ENCODE results near the gene MRPS11. TPM values are rescaled to one million over a fixed set of nuclear protein-coding genes. Genes with fewer than 3 reads are reported as not detected.

The MRPS11 gene
- 75.6 TPM for total RNA-seq
- long read RNA-seq, transcript MRPS11-201 (6 exons, 3,644 nt) = major isoform, 20 of 30 reads
- long read RNA-seq, partial matches to known transcripts = 1 of 30 reads
- long read RNA-seq, other reads (novel, unspliced or antisense) = 9 of 30 reads

GRCh38 chr15:88467073-88467934, at the start of gene MRPS11, which contains the start of gene MRPL46:
TSS of gene MRPS11 (plus strand) at chr15:88467708. CDS start at chr15:88467718, 10 bp downstream.
TSS of gene MRPL46 (minus strand) at chr15:88467388. CDS start at chr15:88467377, 11 bp downstream.
- peaks cover 72% of the 10 kb centered on the region for H3K4me1 ChIP-seq
- H3K9me3 ChIP-seq (replicated peaks) = no peaks in the 10 kb centered on the region
- intact Hi-C loops (cut with micrococcal nuclease) = no loop called here
- H3K27ac ChIP-seq (replicated peaks) = peak within 1 kb of the TSS; percentile 97
- TF ChIP-seq, protein P1, sequence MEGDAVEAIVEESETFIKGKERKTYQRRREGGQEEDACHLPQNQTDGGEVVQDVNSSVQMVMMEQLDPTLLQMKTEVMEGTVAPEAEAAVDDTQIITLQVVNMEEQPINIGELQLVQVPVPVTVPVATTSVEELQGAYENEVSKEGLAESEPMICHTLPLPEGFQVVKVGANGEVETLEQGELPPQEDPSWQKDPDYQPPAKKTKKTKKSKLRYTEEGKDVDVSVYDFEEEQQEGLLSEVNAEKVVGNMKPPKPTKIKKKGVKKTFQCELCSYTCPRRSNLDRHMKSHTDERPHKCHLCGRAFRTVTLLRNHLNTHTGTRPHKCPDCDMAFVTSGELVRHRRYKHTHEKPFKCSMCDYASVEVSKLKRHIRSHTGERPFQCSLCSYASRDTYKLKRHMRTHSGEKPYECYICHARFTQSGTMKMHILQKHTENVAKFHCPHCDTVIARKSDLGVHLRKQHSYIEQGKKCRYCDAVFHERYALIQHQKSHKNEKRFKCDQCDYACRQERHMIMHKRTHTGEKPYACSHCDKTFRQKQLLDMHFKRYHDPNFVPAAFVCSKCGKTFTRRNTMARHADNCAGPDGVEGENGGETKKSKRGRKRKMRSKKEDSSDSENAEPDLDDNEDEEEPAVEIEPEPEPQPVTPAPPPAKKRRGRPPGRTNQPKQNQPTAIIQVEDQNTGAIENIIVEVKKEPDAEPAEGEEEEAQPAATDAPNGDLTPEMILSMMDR (IDR thresholded peaks at IDR 0.05; ENCODE audit: borderline replicate concordance) = no peak
- H3K36me3 ChIP-seq = peaks cover 43% of the 10 kb centered on the region
- no peaks in the 10 kb centered on the region for H3K27me3 ChIP-seq (ENCODE audit: low read depth)
- H3K4me3 ChIP-seq = peak within 1 kb of the TSS; percentile 97
- DNase-seq = peak; percentile 89

- H3K9me3 ChIP-seq (replicated peaks) = no peaks in the 10 kb centered on the region
- H3K4me1 ChIP-seq = no peaks in the 10 kb centered on the region
- intact Hi-C loops (cut with micrococcal nuclease) = no loop called here
- no peaks in the 10 kb centered on the region for H3K36me3 ChIP-seq
- no peaks in the 10 kb centered on the region for H3K27me3 ChIP-seq (ENCODE audit: low read depth)
- no peak for DNase-seq
- no peak overlapping the region for H3K4me3 ChIP-seq
- no peak overlapping the region for H3K27ac ChIP-seq (replicated peaks)
- TF ChIP-seq, protein P1 (IDR thresholded peaks at IDR 0.05; ENCODE audit: borderline replicate concordance) = no peak
These were observed 47.7 kb upstream of the MRPS11 start for GRCh38 chr15:88419830-88420229.

- Histone ChIP-seq H3K4me3 (no peak overlapping the region), H3K27me3 (ENCODE audit: low read depth) (peaks cover 8% of the 10 kb centered on the region), H3K9me3 (replicated peaks) (no peaks in the 10 kb centered on the region), H3K4me1 (no peaks in the 10 kb centered on the region), H3K36me3 (no peaks in the 10 kb centered on the region), H3K27ac (replicated peaks) (no peak overlapping the region)
- intact Hi-C loops (cut with micrococcal nuclease) = no loop called here
- TF ChIP-seq, protein P1 (IDR thresholded peaks at IDR 0.05; ENCODE audit: borderline replicate concordance) = no peak
- DNase-seq = no peak
These were observed 44.2 kb upstream of the MRPS11 start for GRCh38 chr15:88423331-88423730.

- Histone ChIP-seq H3K36me3 (no peaks in the 10 kb centered on the region), H3K4me3 (no peak overlapping the region), H3K4me1 (no peaks in the 10 kb centered on the region), H3K9me3 (replicated peaks) (no peaks in the 10 kb centered on the region), H3K27ac (replicated peaks) (no peak overlapping the region), H3K27me3 (ENCODE audit: low read depth) (peaks cover 13% of the 10 kb centered on the region)
- no peak for DNase-seq
- TF ChIP-seq, protein P1 (IDR thresholded peaks at IDR 0.05; ENCODE audit: borderline replicate concordance) = no peak
- intact Hi-C loops (cut with micrococcal nuclease) = no loop called here
These were observed 41.2 kb upstream of the MRPS11 start for GRCh38 chr15:88426304-88426703.

DNA sequence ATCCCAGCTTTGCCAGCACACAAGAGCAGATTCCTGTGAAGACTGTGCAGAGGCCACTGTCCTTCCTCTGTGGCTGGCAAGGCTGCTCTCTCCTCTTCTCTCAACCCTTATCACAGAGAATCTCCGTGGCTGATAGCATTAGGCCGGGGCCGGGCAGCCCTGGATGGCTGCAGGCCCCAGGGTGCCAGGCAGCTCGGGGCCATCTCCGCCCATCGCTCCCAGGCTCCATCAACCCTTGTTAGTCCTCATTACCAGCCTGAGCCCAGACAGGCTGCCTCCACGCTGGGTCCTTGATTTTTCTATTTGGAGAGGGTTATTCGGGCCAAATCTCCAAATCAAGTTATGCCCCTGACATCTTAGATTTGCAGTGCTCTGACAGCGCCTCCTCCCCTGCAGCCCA, 39.5 kb upstream of the MRPS11 start:
- Histone ChIP-seq H3K9me3 (replicated peaks) (no peaks in the 10 kb centered on the region), H3K4me3 (no peak overlapping the region), H3K4me1 (no peaks in the 10 kb centered on the region), H3K27me3 (ENCODE audit: low read depth) (peaks cover 28% of the 10 kb centered on the region), H3K27ac (replicated peaks) (no peak overlapping the region), H3K36me3 (no peaks in the 10 kb centered on the region)
- TF ChIP-seq, protein P1 (IDR thresholded peaks at IDR 0.05; ENCODE audit: borderline replicate concordance) = no peak
- DNase-seq = no peak
- intact Hi-C loops (cut with micrococcal nuclease) = no loop called here

Measured in left ventricle myocardium inferior (tissue), 1 donor.